ENCODE results near the gene DOCK7. TPM values are rescaled to one million over a fixed set of nuclear protein-coding genes. Genes with fewer than 3 reads are reported as not detected.

The DOCK7 gene
- total and polyA plus RNA-seq, 2 of the 13 experiments (the other 11 are each of a cell fraction or from before 2014, with no cell fraction given): 45.7 to 67.2 TPM

GRCh38 chr1:62691062-62691844, 3.1 kb upstream of the DOCK7 start (continued):
- no peak for TF ChIP-seq UBTF (CRISPR knock-in tag; IDR thresholded peaks at IDR 0.05)
- no peak for TF ChIP-seq ZNF577 (CRISPR knock-in tag; IDR thresholded peaks at IDR 0.05; ENCODE audit: borderline replicate concordance, low read depth)
- TF ChIP-seq THAP8 (CRISPR knock-in tag; IDR thresholded peaks at IDR 0.05; ENCODE audit: borderline replicate concordance): no peak
- TF ChIP-seq ZNF503 (CRISPR knock-in tag; IDR thresholded peaks at IDR 0.05): no peak
- no peak for TF ChIP-seq HDAC6 (IDR thresholded peaks at IDR 0.05; ENCODE audit: low read depth, low read length)
- TF ChIP-seq POLR2AphosphoS5 (IDR thresholded peaks at IDR 0.05; ENCODE audit: low read depth, low read length): peak; percentile 38
- peak; percentile 5; the same call in 1 of the 2 replicates for TF ChIP-seq SNAPC2 (CRISPR knock-in tag; IDR thresholded peaks at IDR 0.05)
- TF ChIP-seq PAXIP1 (CRISPR knock-in tag; conservative IDR thresholded peaks at IDR 0.05): 0 out of 2 replicates have a peak, but pooled peaks have one; percentile 64
- no peak for TF ChIP-seq DNMT1 (CRISPR knock-in tag; IDR thresholded peaks at IDR 0.05)
- peak; percentile 77 for TF ChIP-seq HNF4A (CRISPR knock-in tag; IDR thresholded peaks at IDR 0.05)
- TF ChIP-seq MIXL1 (CRISPR knock-in tag; IDR thresholded peaks at IDR 0.05): 0 out of 2 replicates have a peak, but pooled peaks have one; percentile 32
- no peak for TF ChIP-seq ZNF121 (CRISPR knock-in tag; IDR thresholded peaks at IDR 0.05)
- no peak for TF ChIP-seq TRAFD1 (CRISPR knock-in tag; IDR thresholded peaks at IDR 0.05; ENCODE audit: borderline replicate concordance)
- TF ChIP-seq ZBTB42 (CRISPR knock-in tag; IDR thresholded peaks at IDR 0.05): no peak
- no peak for TF ChIP-seq CHCHD3 (CRISPR knock-in tag; IDR thresholded peaks at IDR 0.05)
- TF ChIP-seq SNAI1 (CRISPR knock-in tag; IDR thresholded peaks at IDR 0.05; ENCODE audit: borderline replicate concordance): no peak
- no peak for TF ChIP-seq HCFC1 (IDR thresholded peaks at IDR 0.05; ENCODE audit: low read depth, low read length)

Data from HepG2 (cell line).